Hematopoietic multipotent progenitor cell treated with erythropoietin and hydrocortisone succinate and interleukin-3 and kit ligand, for 8 days (in vitro differentiated cells): Measurements from ENCODE around the gene CD300E.
"Not testable (repeated sequence)": the region's sequence is repeated elsewhere in the genome, so short reads cannot be mapped to it uniquely, and the experiment has no call there.

ENCODE experiments used
- DNase-seq: peaks from one replicate; pipeline ENCODE4 v3.0.0-alpha.2; 2015

Gene CD300E

GRCh38 chr17:74597069-74597790, 26.3 kb downstream of the CD300E start:
- DNase-seq, result no peak

- DNase-seq, result no peak
Observed at GRCh38 chr17:74595037-74595750, 28.3 kb downstream of the CD300E start.

- DNase-seq, result no peak
Observed at GRCh38 chr17:74592087-74592990, 31.2 kb downstream of the CD300E start, which contains the start of gene CD300LD. Gene CD300LD, minus strand, starts transcription at chr17:74592283. Its CDS starts 81 bp downstream, at chr17:74592202.

DNA sequence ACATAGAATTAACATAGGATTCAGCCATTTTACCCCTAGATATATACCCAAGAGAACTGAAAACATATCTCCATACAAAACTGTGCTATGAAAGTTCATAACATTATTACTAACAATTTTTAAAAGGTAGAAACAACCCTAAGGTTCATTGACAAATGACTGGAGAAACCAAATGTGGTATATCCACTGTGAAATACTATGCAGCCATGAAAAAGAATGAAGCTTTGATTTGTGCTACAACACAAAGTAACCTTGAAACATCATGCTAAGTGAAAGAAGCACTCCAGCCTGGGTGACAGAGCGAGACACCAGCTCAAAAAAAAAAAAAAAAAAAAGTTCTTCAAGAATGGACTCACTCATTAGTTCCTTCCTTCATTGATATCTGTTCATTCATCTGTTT, 32.0 kb downstream of the CD300E start:
- no peak for DNase-seq

GRCh38 chr17:74585711-74586110, 37.8 kb downstream of the CD300E start:
- no peak for DNase-seq

DNA sequence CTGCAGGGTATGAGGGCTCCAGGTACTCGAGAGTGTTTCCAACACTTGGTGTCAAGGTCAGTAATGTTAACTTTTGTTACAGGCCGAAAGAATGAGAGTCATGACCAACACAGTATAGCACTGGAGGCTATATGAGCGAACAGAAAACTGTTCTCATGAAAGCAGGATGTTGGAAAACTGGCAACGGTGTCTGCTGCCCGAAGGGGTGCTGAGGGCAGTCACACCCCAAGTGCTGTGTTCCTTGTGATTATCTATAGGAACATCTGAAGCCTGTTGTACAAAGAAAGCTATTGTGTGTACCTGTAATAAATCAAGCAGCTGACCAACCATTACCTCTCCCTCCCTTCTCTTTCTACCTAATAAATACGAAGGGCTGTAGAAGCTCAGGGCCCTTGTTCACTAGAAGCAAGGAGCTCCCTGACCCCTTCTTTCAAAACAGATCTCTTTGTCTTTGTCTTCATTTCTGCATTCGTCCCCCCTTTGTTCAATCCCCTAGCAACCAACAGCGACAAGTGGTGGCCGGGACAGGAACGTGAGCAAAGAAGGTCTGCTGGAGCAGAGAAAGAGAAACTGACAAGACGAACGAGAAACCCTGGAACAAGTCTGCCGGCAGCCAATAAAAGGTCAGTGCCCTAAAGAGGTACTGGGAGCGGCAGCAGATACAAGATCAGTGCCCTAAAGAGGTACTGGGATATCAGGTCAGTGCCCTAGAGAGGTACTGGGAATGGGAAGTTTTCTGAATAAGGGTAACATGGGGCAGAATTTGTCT, 39.1 kb downstream of the CD300E start:
- no peak for DNase-seq

DNA sequence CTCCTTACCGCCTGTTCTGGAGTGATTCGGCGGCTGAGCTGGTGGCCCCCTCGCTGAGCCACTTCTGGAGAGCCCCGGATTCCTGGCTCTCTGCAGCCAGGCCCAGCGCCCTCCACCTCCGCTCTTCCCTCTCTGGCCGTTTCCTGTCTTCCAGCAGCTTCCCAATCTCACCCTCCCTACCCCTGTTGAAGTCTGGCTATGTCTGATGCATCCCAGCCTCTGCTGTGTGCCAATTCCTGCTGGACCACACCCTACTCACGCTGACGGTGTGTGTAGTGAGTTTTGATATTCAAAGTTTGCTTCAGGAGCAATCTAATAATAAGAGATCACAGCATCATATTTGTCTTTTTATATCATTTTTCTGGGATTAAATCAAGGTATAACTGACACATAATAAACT, 40.9 kb downstream of the CD300E start:
- DNase-seq, result no peak

DNA sequence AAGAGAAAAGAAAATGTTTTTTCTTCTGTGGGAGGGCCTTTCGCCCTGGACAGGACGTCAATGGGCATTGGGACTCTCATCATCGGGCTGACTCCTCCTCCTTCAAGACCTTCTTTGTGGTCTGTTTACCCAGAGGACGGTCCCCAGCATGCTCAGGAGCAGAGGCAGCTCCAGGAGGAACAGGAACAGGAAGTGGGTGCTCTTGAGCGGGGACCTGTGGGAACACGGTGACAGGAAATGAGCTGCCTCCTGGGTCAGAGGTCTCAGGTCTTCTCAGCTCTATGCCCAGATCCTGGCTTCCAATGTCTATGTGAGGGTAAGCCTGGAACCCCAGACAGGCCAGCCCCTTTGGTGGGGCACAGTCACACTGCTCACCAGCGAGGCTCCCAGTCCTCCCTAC, 43.6 kb downstream of the CD300E start:
- DNase-seq, result no peak

DNA sequence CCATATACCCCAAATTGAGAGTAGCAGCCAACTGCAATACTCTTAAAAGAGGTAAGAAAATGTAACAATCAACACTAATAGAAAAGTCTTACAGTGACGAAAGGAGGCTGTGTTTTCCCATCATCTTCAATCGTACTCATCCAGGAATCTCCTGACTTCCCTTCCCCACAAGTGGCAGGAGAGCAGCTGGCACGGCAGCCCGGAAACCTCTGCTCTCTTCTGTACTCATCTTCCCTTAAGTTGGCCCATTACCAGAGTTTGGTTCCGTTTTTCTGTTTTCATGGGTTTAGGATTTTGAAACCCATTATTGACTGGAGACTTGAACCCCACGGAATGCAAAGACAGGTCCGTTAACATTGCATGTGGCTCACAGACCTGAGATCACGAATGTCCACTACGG, 44.6 kb downstream of the CD300E start:
- no peak for DNase-seq

- no peak for DNase-seq
Observed at GRCh38 chr17:74574489-74575142, 48.9 kb downstream of the CD300E start.

- not testable (repeated sequence) for DNase-seq
Observed at GRCh38 chr17:74573635-74574034, 49.9 kb downstream of the CD300E start.

DNA sequence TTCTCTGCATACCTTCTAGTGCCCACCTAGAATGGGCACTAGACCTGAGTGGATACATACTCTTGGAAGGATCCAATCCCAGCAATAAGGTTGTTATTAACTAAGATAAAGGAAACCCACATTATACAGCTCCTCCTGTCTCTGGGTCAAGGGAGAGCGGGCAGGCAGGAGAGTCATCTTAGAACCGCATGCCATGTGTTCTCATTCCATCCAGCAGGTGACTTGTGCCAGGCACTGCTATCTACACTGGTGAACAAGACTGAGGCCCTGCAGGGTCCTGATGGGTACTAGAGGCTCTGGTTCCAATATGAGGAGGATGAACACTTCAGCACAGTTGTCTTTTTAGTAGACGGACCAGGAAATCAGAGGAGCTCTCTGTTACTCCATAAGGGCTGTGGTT, 50.4 kb downstream of the CD300E start:
- no peak for DNase-seq

GRCh38 chr17:74571621-74572270, 51.8 kb downstream of the CD300E start:
- no peak for DNase-seq

DNA sequence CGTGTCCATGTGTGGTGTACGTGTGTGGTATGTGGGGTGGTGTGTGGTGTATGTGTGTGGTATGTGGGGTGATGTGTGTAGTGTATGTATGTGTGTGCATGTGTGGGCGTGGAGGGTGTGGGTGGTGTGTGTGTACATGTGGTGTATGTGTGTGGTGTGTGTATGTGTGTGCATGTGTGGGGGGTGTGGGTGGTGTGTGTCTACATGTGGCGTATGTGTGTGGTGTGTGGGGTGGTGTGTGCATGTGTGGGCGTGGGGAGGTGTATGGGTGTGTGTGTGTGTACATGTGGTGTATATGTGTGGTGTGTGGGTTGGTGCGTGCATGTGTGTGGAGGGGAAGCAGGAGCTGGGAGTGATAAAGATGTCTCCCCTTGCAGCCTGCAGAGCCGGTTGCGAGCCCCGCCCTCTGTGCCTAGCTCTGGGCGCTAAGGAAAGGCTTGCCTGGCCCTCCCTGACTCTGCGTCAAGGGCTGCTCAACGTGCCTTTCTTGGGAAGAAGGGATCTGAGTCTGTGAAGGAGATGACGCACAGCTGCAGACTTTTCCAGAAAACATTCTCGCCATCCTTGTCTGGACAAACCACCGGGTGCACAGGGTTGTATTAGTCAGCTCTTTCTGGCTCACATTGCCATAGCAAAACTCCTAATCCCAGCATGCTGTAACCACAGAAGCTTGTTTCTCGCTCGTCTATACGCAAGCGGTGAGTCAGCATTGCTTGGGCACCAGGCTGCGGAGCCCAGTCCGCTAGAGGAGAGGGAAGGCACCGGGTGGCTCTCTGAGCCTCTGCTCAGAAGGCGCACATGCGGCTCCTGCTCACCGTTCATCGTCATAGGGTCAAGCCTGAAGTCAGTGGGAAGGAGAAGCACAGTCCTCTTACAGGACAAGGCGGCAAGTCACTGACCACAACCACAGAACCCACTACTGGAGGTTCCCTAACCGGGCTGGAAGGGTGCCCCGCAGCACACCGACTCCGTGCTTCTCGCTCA, 54.2 kb downstream of the CD300E start:
- DNase-seq, result peak; percentile 77

- peak; percentile 31 for DNase-seq
Observed at GRCh38 chr17:74568106-74568873, 55.2 kb downstream of the CD300E start.

DNA sequence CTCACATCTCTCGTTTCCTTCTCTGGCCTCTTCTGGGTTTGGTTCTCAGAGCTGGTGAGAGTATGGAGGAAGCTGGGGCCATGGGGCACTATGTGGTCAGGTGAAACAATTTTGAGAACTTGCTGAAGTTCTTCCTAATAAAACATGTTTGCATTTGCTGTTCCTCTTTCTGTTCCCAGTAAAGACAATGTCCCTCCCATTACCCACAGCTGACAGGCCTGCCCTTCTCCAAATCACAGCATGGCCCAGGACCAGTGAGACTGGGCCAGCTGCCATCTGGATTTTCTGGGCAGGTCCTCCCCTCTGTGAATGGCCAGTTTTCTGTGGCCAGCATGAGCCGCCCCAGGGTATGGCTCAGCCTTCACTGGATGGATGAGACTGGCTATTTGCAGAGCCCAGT, 56.1 kb downstream of the CD300E start, which contains the start of gene CD300H:
CD300H (minus strand) TSS at position 113 of the 400 bp plus-strand sequence.
- DNase-seq, result no peak

DNA sequence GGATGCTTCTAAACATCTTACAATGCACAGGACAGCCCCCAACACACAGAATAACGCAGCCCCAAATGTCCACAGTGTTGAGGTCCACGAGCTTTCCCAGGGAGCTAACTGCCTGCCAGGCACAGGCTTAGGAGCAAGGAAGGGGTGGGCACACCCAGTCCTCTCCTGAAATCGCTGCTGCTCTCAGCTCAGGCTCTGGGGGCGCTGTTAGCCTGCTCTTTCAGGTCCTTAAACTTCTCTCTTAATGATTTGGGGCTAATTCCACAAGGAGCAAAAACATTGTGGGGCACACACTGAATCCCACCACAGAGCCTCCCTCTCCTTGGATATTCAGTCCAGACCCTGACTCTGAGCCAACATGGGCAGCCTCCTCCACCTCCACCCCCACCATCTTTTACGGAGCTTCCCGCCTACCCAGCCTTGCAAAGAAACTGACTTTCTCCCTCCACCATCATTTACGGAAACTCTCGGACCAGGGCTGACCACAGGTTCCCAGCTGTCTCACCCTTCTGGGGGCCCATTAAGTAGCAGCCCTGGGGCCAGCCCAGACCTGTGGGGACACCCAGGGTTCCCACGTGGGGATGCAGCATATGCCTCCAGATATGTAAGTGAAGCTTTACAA, 57.3 kb downstream of the CD300E start:
- DNase-seq, result peak; percentile 62

GRCh38 chr17:74565126-74565525, 58.4 kb downstream of the CD300E start:
- no peak for DNase-seq

GRCh38 chr17:74563358-74563757, 60.2 kb downstream of the CD300E start:
- DNase-seq, result no peak
